K562 treated with DMSO at 1 percent for 12 hours (cell line): Measurements from ENCODE around the gene MANEAL. TPM values are rescaled to one million over a fixed set of nuclear protein-coding genes. Genes with fewer than 3 reads are reported as not detected.

ENCODE experiments used
- total RNA-seq: library from RNA; unstranded; fragments of 300-600 nt; gene quantifications from 2 replicates; pipeline ENCODE4 v1.2.3, GENCODE V29; 2022; ENCODE audit not compliant: insufficient read depth

The MANEAL gene, protein sequence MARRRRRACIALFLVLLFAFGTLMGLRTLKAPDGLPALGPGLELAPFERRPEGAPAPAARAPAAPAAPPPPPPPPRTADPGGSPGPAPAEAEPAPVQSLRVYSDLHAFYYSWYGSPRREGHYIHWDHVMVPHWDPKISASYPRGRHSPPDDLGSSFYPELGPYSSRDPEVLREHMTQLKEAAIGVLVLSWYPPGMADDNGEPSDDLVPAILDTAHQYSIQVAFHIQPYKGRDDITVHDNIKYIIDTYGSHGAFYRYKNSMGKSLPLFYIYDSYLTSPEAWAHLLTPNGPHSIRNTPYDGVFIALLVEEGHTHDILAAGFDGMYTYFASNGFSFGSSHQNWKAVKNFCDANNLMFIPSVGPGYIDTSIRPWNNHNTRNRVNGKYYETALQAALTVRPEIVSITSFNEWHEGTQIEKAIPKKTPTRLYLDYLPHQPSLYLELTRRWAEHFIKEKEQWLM
- total RNA-seq: 0.48 and 0.58 TPM in 2 replicates

DNA sequence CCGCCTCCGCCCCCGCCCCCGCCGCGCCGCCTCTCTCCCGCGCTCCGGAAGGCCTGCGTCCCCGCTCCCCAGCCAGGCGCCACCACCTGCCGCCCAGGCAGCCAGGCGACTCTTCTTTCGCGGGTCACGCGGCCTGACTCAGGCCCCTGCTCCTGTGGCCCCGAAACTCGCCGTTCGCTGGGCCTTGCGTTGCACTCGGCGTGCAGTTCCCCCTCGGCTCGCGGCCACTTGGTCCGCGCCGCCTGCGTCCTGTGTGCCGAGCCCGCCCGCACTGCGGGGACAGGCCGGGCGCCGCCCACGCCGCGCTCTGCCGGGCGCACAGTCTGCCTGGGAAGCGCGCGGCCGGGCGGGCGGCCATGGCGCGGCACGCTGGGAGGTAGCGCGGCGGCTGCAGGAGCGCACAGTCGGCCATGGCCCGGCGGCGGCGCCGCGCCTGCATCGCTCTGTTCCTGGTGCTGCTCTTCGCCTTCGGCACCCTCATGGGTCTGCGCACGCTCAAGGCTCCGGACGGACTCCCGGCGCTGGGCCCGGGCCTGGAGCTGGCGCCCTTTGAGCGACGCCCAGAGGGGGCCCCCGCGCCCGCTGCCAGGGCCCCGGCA is at the start of gene MANEAL:
Gene MANEAL (plus strand): TSS at position 75 of the 599 bp plus-strand sequence. CDS start 336 bp downstream, at position 411.

DNA sequence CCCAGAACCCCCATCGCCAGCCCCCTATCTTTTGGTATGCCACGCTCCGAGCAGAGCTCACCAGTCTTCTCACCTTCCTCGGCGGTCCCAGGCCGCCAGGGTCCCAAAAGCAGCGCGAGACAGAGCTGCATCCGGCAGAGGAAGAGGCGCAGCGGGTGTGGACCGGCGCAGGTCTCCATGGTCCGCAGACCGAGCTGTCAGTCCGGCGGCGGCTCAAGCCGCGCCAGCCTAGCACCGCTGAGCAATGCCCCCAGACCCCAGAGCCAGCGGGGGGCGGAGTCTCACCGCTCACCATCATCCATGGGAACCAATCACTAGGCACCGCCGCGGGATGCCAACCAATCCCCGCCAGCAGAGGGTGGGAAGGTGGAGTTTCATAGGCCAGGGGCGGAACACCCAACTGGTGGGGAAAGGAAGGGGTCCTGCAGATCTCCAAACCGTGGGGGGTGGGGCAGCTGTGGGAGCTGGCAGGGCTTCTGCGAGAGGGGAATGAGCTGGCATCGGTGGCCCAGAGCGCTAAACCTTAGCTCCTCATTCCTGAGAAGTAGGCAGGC is 28.7 kb upstream of the MANEAL start, which contains the start of gene EPHA10:
Gene EPHA10 (minus strand): TSS at position 233 of the 554 bp plus-strand sequence. CDS start 54 bp downstream, at position 179.

DNA sequence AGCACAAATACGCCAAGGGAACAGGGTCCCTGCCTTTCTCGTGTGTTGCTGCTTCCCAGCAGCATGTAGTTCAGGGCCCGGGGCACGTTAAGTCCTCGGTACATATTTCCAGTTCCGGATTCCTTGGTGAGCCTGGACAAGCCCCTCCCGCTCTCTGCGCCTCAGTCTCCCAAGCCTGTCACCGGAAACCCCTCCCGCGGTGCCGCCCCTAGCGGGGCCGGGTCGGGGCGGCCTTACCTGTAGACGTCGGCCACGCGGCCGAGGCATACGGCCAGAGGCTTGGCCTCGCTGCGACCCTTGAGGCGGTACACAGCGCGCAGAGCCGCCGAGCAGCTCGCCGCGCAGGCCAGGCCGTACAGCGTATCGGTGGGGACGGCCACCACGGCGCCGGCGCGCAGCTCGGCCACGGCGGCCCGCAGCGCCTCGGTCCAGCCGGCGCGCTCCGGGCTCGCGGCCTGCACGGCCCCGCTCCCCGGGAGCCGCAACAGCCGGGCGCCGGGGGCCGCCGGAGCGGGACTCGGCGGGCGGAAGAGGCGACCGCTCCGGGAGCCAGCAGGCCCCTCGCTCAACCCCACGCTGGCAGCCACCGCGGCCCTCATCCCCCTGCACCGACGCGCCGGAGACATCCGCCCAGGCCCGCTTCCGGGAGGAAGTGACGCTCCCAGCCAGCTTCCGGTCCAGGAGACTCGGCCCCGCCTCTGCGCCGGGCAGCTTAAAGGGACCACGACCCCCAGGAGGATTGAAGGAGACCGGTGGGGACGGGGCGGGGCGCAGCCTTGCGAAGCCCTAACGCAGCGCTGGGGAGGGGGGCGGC is 14.1 kb downstream of the MANEAL start, which contains the start of the genes C1orf122 and YRDC:
Gene C1orf122 (plus strand): TSS at position 236 of the 814 bp plus-strand sequence. CDS start 615 bp downstream, outside the sequence.
Gene YRDC (minus strand): TSS at position 654 of the 814 bp plus-strand sequence. CDS start 28 bp downstream, at position 626.

Other genes starting within 250 kb of the MANEAL start
- 5.5 and 10.4 TPM in 2 replicates for gene SNIP1, start 239.6 kb upstream of the MANEAL start, total RNA-seq
- 0.60 and 5.6 TPM in 2 replicates for gene DNALI1, start 236.9 kb upstream of the MANEAL start, total RNA-seq
- 60.8 and 85.9 TPM in 2 replicates for gene GNL2, start 197.9 kb upstream of the MANEAL start, total RNA-seq
- not detected in 2 replicates for gene RSPO1, start 159.0 kb upstream of the MANEAL start, total RNA-seq
- 50.0 and 88.1 TPM in 2 replicates for gene CDCA8, start 101.3 kb upstream of the MANEAL start, total RNA-seq
- gene EPHA10, start 28.7 kb upstream of the MANEAL start, total RNA-seq: not detected in 2 replicates
- gene C1orf122, start 13.9 kb downstream of the MANEAL start, total RNA-seq: 80.3 and 182 TPM in 2 replicates
- 41.1 and 46.3 TPM in 2 replicates for gene YRDC, start 14.4 kb downstream of the MANEAL start, total RNA-seq
- 1.1 and 4.0 TPM in 2 replicates for gene MTF1, start 65.7 kb downstream of the MANEAL start, total RNA-seq
- gene INPP5B, start 153.2 kb downstream of the MANEAL start, total RNA-seq: 12.3 and 27.3 TPM in 2 replicates
- 53.1 and 94.1 TPM in 2 replicates for gene SF3A3, start 196.2 kb downstream of the MANEAL start, total RNA-seq
- gene FHL3, start 211.7 kb downstream of the MANEAL start, total RNA-seq: 90.3 and 117 TPM in 2 replicates
- gene UTP11, start 218.9 kb downstream of the MANEAL start, total RNA-seq: 50.2 and 62.1 TPM in 2 replicates